GM21576 (cell line): ENCODE measurements around the gene PCID2.

Experiments
- ATAC-seq: cut with Tn5 transposase; IDR thresholded peaks from one replicate; pipeline ENCODE4 v1.9.1; 2021; ENCODE audit warnings: mild to moderate bottlenecking, moderate library complexity; ENCODE audit not compliant: unreplicated experiment

PCID2 gene

GRCh38 chr13:113187883-113188665 is 20.4 kb downstream of the PCID2 start:
- ATAC-seq, result no peak

- ATAC-seq, result no peak
Measured at GRCh38 chr13:113187263-113187669, 21.2 kb downstream of the PCID2 start.

GRCh38 chr13:113186061-113186900 is 22.2 kb downstream of the PCID2 start:
- peak; percentile 90 for ATAC-seq

GRCh38 chr13:113184568-113185440 is 23.7 kb downstream of the PCID2 start:
- ATAC-seq, result no peak

- ATAC-seq, result no peak
Measured at GRCh38 chr13:113183450-113184129, 24.9 kb downstream of the PCID2 start.

- ATAC-seq, result no peak
Measured at GRCh38 chr13:113182046-113182445, 26.4 kb downstream of the PCID2 start.

GRCh38 chr13:113179374-113180230 is 28.9 kb downstream of the PCID2 start:
- no peak for ATAC-seq

GRCh38 chr13:113178896-113179167 is 29.6 kb downstream of the PCID2 start:
- ATAC-seq, result no peak

- ATAC-seq, result no peak
Measured at GRCh38 chr13:113178070-113178895, 30.2 kb downstream of the PCID2 start.

- ATAC-seq, result no peak
Measured at GRCh38 chr13:113176822-113177221, 31.6 kb downstream of the PCID2 start.

GRCh38 chr13:113176280-113176679 is 32.2 kb downstream of the PCID2 start:
- ATAC-seq, result no peak

GRCh38 chr13:113172419-113172926 is 36.0 kb downstream of the PCID2 start:
- ATAC-seq, result no peak

GRCh38 chr13:113171250-113172125 is 37.0 kb downstream of the PCID2 start:
- ATAC-seq, result no peak

- ATAC-seq, result no peak
Measured at GRCh38 chr13:113170511-113170910, 38.0 kb downstream of the PCID2 start.

GRCh38 chr13:113169277-113170272 is 38.9 kb downstream of the PCID2 start:
- no peak for ATAC-seq

- no peak for ATAC-seq
Measured at GRCh38 chr13:113168211-113168610, 40.3 kb downstream of the PCID2 start.

GRCh38 chr13:113167575-113167974 is 40.9 kb downstream of the PCID2 start:
- ATAC-seq, result no peak
